Measurements from ENCODE around the gene PAPPA.

PAPPA gene

GRCh38 chr9:116422119-116422979 is 268.8 kb downstream of the PAPPA start:
- ATAC-seq (no peak), DNase-seq (no peak)

DNA sequence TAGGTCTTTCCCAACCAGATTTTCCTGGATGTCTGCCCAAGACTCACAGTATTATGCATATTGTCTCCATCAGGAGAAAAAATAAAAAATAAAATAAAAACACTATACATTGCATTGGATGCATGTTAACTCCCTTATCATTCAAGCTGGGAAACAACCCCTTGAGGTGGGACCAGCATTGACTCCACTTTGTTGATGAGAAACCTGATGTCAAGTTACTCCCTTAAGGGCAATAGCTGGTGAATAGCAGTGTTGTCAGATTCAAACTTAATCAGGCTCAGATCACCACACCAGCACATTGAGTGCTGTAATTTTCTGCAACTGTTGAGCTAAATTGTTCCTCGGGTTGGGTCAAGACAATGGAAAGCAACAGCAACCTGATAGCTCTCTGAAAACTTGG is 269.6 kb downstream of the PAPPA start:
- no peak for DNase-seq
- ATAC-seq: no peak

DNA sequence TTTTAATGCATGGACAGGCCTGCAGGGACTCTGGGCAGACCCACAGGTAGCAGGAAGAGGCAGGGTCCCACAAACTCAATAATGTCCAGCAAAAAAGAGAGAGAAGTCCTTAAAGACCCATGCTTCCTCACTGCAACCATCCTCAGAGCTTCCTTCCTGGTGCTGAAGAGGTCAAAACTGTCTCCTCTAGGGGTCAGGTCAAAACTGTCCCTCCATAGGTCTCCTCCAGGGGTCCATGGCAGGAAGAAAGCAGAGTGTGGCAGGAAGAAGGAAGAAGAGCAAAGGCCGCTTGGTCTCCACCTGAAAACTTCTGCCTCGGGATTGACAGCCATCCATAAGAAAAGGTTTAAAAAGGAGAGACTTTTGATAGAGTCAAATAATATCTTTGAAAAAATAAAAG is 271.7 kb downstream of the PAPPA start:
- DNase-seq: no peak
- ATAC-seq: no peak

DNA sequence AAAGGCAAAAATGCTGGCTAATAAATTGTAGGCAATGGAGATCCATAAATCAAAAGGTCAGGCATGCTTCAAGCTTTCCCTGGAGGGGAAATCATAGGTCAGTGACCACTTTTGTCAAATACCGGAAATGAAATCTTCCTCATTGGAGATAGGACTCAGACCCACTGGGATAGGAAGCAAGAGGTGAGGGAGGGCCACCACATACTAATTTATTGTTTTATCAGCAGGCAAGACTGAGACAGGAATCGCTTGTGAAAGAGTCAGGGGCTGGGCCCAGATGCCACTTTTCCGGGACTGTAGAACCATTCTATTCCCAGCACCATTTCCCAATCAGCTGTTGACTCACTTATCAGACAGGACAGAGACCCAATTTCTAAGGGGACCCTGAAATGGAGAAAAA is 277.3 kb downstream of the PAPPA start:
- ATAC-seq (no peak), DNase-seq (no peak)

DNA sequence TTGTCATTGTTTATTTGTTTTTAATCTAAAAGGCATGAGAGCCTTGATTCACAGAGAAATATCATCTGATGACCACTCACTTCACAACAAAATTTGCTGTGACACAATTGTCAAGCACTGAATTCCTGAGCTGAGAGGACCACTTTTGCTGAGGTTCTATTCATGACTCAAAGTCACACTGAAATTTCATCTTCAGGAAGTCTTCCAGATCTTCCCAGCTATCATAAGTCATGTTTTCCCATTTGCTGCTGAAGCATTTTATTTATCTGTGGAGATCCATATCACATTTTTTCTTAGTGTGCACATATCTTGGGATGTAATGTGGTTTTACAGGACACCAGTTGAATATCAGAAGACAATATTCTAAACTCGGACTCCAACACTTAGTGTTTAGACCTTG is 278.5 kb downstream of the PAPPA start:
- DNase-seq: no peak
- ATAC-seq: no peak

DNA sequence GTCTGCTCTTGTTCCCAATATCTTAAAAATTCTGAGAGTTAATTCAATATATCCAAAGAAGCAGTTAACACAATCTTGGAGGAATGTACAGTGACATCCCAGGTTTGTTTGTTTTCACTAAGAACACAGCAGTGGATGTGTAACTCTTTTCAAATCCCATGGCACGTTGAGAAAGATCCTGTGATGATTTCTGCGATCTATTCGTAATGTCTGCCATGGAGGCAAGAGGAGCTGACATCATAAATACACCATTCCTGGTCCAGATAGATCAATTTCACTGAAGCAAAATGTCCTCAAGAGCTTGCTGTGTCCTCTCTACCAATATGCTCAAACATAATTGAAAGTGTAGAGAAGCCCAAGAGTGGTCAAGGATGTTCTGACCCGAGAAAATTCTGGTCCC is 280.7 kb downstream of the PAPPA start:
- no peak for DNase-seq
- no peak for ATAC-seq

DNA sequence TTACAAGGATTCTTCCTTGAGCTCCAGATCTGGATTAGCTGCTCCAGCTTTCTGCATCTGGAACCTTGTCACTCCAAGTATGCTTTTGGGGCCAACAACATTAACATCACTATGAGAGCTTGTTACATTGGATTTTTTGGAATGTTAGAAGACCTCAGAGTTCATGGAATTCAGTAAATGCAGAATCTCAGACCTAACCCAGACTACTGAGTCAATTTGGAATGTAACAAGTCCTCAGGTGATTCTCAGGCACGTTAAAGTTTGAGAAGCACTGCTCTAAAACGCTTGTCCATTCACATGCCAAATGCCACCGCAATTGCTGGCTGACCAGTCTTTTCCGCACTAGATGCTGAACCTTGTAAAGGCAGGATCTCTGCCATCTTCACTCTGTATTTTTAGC is 282.1 kb downstream of the PAPPA start:
- no peak for DNase-seq

GRCh38 chr9:116436121-116436520 is 282.5 kb downstream of the PAPPA start:
- ATAC-seq (no peak), DNase-seq (no peak)

More for the DNA sequence above, 282.1 kb downstream of the PAPPA start:
- ATAC-seq: no peak

DNA sequence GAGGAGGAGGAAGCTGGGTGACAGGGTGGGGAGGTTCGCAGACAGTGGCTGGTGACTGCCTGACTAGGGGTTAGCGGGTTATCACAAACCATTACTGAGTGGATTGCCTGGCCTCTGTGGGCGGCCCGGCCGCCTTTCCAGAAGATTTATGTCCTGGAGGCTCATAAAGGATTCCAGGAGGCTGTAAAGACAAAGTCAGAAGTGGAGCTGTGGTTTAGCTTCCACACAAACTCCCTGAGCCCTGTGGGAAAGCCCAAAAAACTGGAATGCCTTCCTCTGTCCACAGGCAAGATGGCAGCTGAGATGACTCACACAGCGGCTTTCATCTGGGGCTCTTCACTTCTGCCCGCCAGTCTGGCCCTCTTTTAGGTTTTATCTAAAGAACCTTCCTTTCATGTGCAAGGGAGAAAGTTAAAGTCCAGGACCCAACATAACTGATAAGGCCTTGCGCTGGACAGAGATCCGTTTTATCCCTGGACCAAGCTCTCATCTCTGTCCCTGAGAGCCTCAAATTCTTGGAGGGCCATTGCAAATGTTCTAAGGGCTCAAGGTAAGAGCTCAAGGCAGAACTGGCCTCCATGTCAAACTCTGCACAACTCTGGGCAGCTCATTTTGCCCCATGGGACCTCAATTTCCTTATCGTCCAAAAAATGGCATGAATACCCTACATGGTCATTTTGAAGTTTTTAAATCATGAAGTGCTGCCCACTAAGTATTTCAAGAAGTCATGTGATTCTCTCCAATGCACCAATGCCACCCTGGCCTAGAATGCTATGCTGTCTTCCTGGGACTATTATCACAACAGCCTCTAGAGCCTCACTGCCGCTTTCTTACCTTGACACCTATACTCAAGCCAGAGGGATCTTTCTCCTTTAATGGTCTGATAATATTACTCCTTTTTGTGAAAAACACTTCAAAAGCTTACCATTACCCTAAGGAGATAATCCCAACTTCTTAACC is 284.1 kb downstream of the PAPPA start:
- DNase-seq (no peak), ATAC-seq (no peak)

DNA sequence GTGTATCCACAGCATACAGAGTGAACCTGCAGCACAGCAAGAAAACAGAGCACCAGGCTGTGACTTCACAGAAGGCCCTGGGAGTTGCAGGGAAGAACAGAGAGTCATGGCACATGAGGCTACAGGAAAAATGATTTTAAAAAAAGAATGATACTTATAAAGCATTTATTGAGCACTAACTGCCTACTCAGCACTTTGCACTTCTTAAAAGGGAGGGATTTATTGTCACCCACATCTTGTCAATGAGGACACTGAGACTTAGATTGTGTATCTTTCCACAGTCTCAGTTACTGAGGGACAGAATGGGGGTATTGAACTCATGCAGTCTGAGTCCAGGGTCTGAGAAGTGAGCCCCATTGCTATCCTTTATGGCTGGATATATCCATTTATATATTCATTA is 288.9 kb downstream of the PAPPA start:
- DNase-seq: no peak
- no peak for ATAC-seq

- DNase-seq: no peak
- no peak for ATAC-seq
These were observed 294.3 kb downstream of the PAPPA start for GRCh38 chr9:116447934-116448333.

DNA sequence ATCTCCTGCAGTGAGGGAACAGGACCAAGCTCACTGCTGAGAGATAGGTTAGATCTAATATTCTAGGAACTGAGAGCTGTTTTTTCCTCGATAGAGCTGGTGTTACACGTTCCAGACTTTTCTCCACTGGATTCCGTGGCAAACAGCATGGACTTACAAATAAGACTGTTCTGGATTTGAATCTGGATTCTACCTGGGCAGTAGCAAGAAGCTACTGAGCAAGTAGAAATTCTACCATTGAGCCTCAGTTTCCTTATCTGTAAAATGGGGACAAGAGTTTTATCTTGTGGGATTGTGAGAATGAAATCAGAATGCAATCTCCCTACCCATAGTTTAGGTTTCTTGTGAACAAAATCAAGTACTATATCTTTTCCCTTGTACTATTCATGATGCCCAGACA is 294.8 kb downstream of the PAPPA start:
- ATAC-seq (no peak), DNase-seq (no peak)

- DNase-seq: no peak
These were observed 296.4 kb downstream of the PAPPA start for GRCh38 chr9:116449949-116450348.

GRCh38 chr9:116450378-116451139 is 297.0 kb downstream of the PAPPA start:
- no peak for ATAC-seq

More at GRCh38 chr9:116449949-116450348, 296.4 kb downstream of the PAPPA start:
- no peak for ATAC-seq

DNA sequence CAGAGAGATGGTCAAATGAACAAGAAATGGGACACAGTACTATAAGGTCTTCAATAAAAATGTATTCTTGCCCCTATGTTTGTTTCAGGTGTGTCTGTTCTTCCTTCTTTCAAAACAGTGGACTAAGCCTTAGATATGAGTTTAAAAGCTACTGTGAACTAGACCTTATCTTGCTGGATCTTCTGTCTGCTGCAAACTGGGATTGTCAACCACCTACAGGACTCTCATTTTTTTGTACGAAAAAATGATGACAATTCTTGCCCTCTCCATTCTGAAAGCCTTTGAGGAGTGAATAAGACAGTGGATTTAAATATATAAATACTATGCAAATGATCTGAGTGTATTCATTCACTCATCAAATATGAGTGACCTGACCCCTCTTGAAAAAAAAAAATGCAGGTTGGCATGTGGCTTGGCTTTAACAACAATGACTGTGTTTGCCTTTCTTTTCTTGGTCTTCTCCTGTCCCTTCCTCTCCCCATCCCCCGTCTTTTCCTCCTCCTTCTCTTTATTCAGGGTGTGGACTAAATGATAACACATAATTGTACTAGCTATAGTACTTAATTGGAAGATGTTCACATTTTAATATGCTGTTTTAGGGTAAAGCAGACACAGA is 298.0 kb downstream of the PAPPA start:
- DNase-seq (no peak), ATAC-seq (no peak)

More at GRCh38 chr9:116450378-116451139, 297.0 kb downstream of the PAPPA start:
- DNase-seq: no peak

Data from stimulated activated naive CD8-positive, alpha-beta T cell treated with anti-CD3 and anti-CD28 coated beads, Interleukin-15, Interleukin-2, amounts not matched to agents 100 U/mL and 50 U/mL, for 24 hours (primary cell).